Gastroesophageal sphincter (tissue), 4 donors: Measurements from ENCODE around the gene RXYLT1. TPM values are rescaled to one million over a fixed set of nuclear protein-coding genes. Genes with fewer than 3 reads are reported as not detected.

ENCODE experiments used
- ATAC-seq: fragments of 150-250 bp; one replicate; pipeline ENCODE4 v1.9.1; 2016; ENCODE audit warnings: mild to moderate bottlenecking, moderate library complexity
- H3K27ac ChIP-seq, 4 donors: fragments of 200-600 bp; sonication (generic) in 3 of 4; 1 replicate in 3 of 4; 2 replicates in 1 of 4; pipeline ENCODE4 v1.5.1; 2016 to 2019
- H3K27me3 ChIP-seq: fragments of 200-600 bp; sonication (generic); one replicate; pipeline ENCODE4 v1.5.1; 2019
- H3K36me3 ChIP-seq, 2 donors: fragments of 200-600 bp; sonication (generic); one replicate each; pipeline ENCODE4 v1.5.1; 2019; ENCODE audit warnings: control low read depth in 1 of 2
- H3K4me1 ChIP-seq, 3 donors: fragments of 200-600 bp; sonication (generic); 1 replicate in 2 of 3; 2 replicates in 1 of 3; pipeline ENCODE4 v1.5.1; 2016 to 2019; ENCODE audit warnings: control low read depth in 2 of 3
- H3K4me3 ChIP-seq, 2 donors: fragments of 200-600 bp; sonication (generic); one replicate each; pipeline ENCODE4 v1.5.1; 2019; ENCODE audit warnings: mild to moderate bottlenecking in 1 of 2, moderate library complexity in 1 of 2
- H3K9me3 ChIP-seq, 3 donors: fragments of 200-600 bp; sonication (generic); one replicate each; pipeline ENCODE4 v1.5.1; 2017 to 2019; ENCODE audit warnings: control low read depth in 2 of 3
- EP300 ChIP-seq: sonication (generic); formaldehyde crosslinking; IDR thresholded peaks from one replicate; pipeline ENCODE4 v1.6.1; 2017; ENCODE audit warnings: antibody characterized with exemption, mild to moderate bottlenecking
- POLR2A ChIP-seq, 2 donors: fragments of 450-650 bp; IDR thresholded peaks; one replicate each; pipeline ENCODE4 v1.6.1; 2017; ENCODE audit warnings: antibody characterized with exemption in 2 of 2, mild to moderate bottlenecking in 2 of 2, moderate library complexity in 1 of 2
- POLR2AphosphoS5 ChIP-seq: sonication (generic); formaldehyde crosslinking; IDR thresholded peaks from one replicate; pipeline ENCODE4 v1.6.1; 2017; ENCODE audit warnings: antibody characterized with exemption
- WGBS, 2 donors: methylation state at CpG; one replicate each; pipeline ENCODE4 v1.1.5; 2018; ENCODE audit warnings: low coverage in 1 of 2; 5-methylcytosine and 5-hydroxymethylcytosine counted together
- total RNA-seq, 4 donors: library from RNA; depleted of rRNA; stranded (reverse); fragments of >200 nt; gene quantifications; one replicate each; pipeline ENCODE4 v1.1.0, GENCODE V29; 2016
- TF ChIP-seq, protein P1 (sequence below), 4 experiments: fragments of 200-600 bp in 2 of 4; fragments of 450-650 bp in 2 of 4; sonication (generic) in 1 of 4; IDR thresholded peaks; one replicate each; pipeline ENCODE4 v1.5.1; 2017 to 2019; ENCODE audit warnings: antibody characterized with exemption in 4 of 4, mild to moderate bottlenecking in 2 of 4, moderate library complexity in 2 of 4

Gene RXYLT1
- total RNA-seq, 4 donors from 2014 or later, result 15.4 to 36.3 (median 20.4) TPM

DNA sequence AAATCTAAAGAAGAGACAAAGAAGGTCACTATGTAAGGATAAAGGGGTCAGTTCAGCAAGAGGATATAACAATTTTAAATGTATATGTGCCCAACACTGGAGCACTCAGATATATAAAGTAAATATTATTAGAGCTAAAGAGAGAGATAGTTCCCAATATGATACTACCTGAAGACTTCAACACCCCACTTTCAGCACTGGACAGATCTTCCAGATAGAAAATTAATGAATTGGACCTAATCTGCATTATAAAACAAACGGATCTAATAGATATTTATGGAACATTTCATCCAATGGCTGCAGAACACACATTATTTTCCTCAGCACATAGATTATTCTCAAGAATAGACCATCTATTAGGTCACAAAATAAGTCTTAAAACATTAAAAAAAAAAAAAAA, 40.7 kb downstream of the RXYLT1 start:
- Histone ChIP-seq H3K9me3 (peaks cover 0 to 7% (median 0%) of the 10 kb centered on the region in 3 donors), H3K4me3 (no peak overlapping the region), H3K36me3 (no peaks in the 10 kb centered on the region), H3K27me3 (peaks cover 5% of the 10 kb centered on the region), H3K27ac (no peak overlapping the region), H3K4me1 (peaks cover 0 to 5% (median 0%) of the 10 kb centered on the region in 3 donors)
- no peak for ATAC-seq
- TF ChIP-seq POLR2AphosphoS5, result no peak
- TF ChIP-seq, protein P1, sequence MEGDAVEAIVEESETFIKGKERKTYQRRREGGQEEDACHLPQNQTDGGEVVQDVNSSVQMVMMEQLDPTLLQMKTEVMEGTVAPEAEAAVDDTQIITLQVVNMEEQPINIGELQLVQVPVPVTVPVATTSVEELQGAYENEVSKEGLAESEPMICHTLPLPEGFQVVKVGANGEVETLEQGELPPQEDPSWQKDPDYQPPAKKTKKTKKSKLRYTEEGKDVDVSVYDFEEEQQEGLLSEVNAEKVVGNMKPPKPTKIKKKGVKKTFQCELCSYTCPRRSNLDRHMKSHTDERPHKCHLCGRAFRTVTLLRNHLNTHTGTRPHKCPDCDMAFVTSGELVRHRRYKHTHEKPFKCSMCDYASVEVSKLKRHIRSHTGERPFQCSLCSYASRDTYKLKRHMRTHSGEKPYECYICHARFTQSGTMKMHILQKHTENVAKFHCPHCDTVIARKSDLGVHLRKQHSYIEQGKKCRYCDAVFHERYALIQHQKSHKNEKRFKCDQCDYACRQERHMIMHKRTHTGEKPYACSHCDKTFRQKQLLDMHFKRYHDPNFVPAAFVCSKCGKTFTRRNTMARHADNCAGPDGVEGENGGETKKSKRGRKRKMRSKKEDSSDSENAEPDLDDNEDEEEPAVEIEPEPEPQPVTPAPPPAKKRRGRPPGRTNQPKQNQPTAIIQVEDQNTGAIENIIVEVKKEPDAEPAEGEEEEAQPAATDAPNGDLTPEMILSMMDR (IDR thresholded peaks at IDR 0.05), result no peak
- TF ChIP-seq EP300, result no peak
- no peak for TF ChIP-seq POLR2A (IDR thresholded peaks at IDR 0.05)
- WGBS, 2 donors, result 100% methylated on average over 1 of the region's 1 CpG

DNA sequence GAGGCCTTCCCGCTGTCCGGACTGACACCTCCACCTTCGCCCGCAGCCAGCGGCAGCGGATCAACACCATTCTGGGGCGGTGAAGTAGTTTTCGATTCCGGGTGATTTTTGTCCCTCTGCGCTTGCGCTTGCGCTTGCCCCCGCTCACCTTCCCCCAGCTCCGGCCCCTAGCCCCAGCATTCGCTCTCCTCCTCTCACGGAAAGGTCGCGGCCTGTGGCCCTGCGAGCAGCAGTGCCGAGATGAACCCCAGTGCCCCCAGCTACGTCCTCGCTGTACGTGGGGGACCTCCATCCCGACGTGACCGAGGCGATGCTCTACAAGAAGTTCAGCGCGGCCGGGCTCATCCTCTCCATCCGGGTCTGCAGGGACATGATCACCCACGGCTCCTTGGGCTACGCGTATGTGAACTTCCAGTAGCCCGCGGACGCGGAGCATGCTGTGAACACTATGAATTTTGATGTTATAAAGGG, 42.1 kb downstream of the RXYLT1 start:
- 3 to 17% methylated on average over 4 to 12 of the region's 38 CpGs for WGBS, 2 donors
- H3K27ac ChIP-seq, result peak overlapping the region in 3 of 4 donors; percentile 58 to 76 (median 69)
- TF ChIP-seq, protein P1 (IDR thresholded peaks at IDR 0.05), result no peak
- no peak for TF ChIP-seq EP300
- no peak for TF ChIP-seq POLR2AphosphoS5
- TF ChIP-seq POLR2A (IDR thresholded peaks at IDR 0.05), result no peak
- peak; percentile 54 for ATAC-seq
- peaks cover 5% of the 10 kb centered on the region for H3K27me3 ChIP-seq
- peaks cover 0 to 5% (median 0%) of the 10 kb centered on the region in 3 donors for H3K4me1 ChIP-seq
- peaks cover 0 to 7% (median 0%) of the 10 kb centered on the region in 3 donors for H3K9me3 ChIP-seq
- H3K4me3 ChIP-seq, result peak overlapping the region; percentile 24 to 57
- H3K36me3 ChIP-seq, result no peaks in the 10 kb centered on the region

DNA sequence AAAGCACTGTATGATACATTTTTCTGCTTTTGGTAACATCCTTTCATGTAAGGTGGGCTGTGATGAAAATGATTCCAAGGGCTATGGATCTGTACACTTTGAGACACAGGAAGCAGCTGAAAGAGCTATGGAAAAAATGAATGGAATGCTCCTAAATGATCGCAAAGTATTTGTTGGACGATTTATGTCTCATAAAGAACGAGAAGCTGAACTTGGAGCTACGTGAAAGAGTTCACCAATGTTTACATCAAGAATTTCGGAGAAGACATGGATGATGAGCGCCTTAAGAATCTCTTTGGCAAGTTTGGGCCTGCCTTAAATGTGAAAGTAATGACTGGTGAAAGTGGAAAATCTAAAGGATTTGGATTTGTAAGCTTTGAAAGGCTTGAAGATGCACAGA, 42.6 kb downstream of the RXYLT1 start:
- WGBS, 2 donors, result 31 to 38% methylated on average over 6 of the region's 6 CpGs
- no peak for ATAC-seq
- Histone ChIP-seq H3K27me3 (peaks cover 5% of the 10 kb centered on the region), H3K4me3 (peak overlapping the region; percentile 24 to 57), H3K9me3 (peaks cover 0 to 7% (median 0%) of the 10 kb centered on the region in 3 donors), H3K4me1 (peaks cover 0 to 5% (median 0%) of the 10 kb centered on the region in 3 donors), H3K27ac (peak overlapping the region in 3 of 4 donors; percentile 58 to 76 (median 69)), H3K36me3 (no peaks in the 10 kb centered on the region)
- no peak for TF ChIP-seq POLR2A (IDR thresholded peaks at IDR 0.05)
- TF ChIP-seq EP300, result no peak
- no peak for TF ChIP-seq POLR2AphosphoS5
- TF ChIP-seq, protein P1 (IDR thresholded peaks at IDR 0.05), result no peak

DNA sequence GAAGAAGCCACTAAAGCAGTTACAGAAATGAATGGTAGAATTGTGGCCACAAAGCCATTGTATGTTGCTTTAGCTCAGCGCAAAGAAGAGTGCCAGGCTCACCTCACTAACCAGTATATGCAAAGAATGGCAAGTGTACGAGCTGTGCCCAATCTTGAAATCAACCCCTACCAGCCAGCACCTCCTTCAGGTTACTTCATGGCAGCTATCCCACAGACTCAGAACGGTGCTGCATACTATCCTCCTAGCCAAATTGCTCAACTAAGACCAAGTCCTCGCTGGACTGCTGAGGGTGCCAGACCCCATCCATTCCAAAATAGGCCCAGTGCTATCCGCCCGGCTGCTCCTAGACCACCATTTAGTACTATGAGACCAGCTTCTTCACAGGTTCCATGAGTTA, 43.3 kb downstream of the RXYLT1 start:
- TF ChIP-seq, protein P1 (IDR thresholded peaks at IDR 0.05), result no peak
- TF ChIP-seq EP300 (no peak), POLR2AphosphoS5 (no peak)
- Histone ChIP-seq H3K4me1 (peaks cover 0 to 5% (median 0%) of the 10 kb centered on the region in 3 donors), H3K27ac (no peak overlapping the region), H3K4me3 (no peak overlapping the region), H3K27me3 (no peaks in the 10 kb centered on the region), H3K9me3 (peaks cover 0 to 6% (median 0%) of the 10 kb centered on the region in 3 donors), H3K36me3 (no peaks in the 10 kb centered on the region)
- WGBS, 2 donors, result 96% methylated on average over 5 of the region's 6 CpGs; no CpG with 5 or more reads in 1 of the 2 donors
- ATAC-seq, result no peak

DNA sequence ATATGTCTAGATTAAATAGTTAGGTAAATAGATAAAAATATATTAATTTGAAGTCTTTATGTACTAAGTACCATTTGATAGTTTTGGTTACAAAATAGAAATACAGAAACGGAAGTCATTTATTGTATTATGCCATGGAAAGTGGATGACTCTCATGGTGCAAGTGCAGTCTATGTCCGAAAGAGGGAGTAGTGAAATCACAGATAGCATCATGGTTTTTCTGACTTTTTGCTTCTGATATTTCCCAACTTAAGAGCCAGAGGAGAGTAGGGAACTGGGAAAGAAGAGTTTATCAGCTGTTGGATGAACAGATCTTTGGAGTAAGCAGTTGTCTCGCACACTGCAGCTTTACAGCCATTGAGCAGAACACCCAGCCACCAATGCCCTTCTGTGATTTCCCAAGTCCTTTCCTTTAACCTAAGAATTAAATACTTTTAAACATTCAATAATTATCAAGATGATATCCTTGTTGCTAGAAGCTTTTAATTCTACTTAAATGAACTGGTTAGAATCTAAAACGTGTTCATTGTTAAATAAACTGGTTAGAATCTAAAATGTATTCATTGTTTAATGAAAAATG, 46.4 kb downstream of the RXYLT1 start:
- peak; percentile 74 for ATAC-seq
- Histone ChIP-seq H3K9me3 (no peaks in the 10 kb centered on the region), H3K36me3 (no peaks in the 10 kb centered on the region), H3K4me3 (no peak overlapping the region), H3K27ac (no peak overlapping the region), H3K4me1 (peaks cover 0 to 5% (median 0%) of the 10 kb centered on the region in 3 donors), H3K27me3 (no peaks in the 10 kb centered on the region)
- WGBS, 2 donors, result 13 to 33% methylated on average over 4 of the region's 4 CpGs
- TF ChIP-seq POLR2A (IDR thresholded peaks at IDR 0.05) (no peak), POLR2AphosphoS5 (no peak), EP300 (no peak)
- TF ChIP-seq, protein P1 (IDR thresholded peaks at IDR 0.05), result peak; percentile 38 to 72 (median 70)
